Measurements from ENCODE around the gene CUBN.

The CUBN gene

DNA sequence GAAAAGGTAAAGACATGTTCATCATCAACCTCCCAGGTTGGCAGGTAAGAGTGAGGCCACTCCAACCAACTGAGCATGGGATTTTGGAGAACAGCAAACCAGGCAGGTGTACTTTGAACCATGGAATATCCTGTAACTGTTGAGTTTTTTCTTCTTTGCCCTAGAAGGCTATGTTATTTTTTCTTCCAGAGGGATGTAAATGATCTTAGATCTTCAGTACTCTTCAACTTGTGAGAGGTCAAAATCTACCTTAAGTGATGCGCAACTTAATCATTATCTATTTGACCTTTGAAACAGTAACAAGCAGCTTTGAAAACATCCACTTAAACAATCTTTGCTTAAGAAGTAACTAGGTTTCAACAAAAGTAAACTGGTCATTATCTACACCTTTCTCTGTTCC is at the start of gene CUBN:
TSS of gene CUBN (minus strand) at position 71 of the 400 bp plus-strand sequence. CDS start at position 25, 46 bp downstream.
- DNase-seq = no peak

GRCh38 chr10:17179002-17179401 is 49.4 kb upstream of the CUBN start:
- DNase-seq = no peak

GRCh38 chr10:17178006-17178405 is 48.4 kb upstream of the CUBN start:
- DNase-seq = no peak

DNA sequence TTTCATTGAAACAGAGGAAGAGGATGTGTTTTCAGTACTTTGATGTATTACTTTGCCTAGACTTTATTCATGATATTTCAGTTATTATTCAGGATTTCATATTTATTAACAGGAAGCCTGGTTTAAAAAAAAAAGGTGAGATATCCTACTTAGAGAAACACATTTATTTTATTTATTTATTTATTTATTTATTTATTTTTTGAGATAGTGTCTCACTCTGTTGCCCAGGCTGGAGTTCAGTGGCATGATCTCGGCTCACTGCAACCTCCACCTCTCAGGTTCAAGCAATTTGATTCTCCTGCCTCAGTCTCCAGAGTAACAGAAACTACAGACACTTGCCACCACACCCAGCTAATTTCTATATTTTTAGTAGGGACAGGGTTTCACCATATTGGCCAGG is 47.4 kb upstream of the CUBN start:
- no peak for DNase-seq

DNA sequence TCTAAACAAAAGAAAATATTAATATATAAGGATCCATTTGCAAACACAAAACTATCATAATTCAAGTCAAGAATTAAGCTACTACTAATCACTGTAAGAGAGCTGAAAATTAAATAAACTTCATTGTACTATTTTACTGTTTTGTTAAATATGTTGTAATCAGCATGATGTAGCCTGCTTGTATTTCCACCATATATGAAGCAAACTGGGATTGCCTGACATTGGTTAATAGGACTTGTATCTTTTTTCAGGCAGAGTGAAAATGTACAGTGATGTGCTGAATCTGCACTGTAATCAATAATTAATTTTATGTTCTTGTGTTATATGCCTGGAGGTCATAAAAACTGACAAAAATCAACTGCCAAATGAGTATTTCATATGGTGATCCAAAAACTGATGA is 46.5 kb upstream of the CUBN start:
- DNase-seq = no peak

DNA sequence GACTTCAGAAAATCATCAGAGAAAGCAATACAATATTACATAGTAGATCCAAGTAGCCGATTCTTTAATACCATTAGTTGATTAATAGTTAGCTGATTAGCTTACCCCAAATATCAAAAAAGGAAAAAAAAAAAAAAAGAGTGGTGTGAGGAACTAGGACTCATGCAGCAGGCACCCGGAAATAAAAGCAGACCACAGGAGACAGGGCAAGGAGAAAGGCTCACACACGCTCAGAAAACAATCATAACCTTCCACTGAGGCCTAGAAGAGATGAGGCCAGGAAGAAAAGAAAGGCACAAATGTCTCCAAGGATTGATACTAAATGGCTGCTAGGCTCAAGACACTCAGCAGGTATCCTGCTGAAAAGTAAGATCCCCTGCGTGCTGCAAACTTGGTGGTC is 45.9 kb upstream of the CUBN start:
- DNase-seq = no peak

GRCh38 chr10:17174626-17175025 is 45.0 kb upstream of the CUBN start:
- no peak for DNase-seq

DNA sequence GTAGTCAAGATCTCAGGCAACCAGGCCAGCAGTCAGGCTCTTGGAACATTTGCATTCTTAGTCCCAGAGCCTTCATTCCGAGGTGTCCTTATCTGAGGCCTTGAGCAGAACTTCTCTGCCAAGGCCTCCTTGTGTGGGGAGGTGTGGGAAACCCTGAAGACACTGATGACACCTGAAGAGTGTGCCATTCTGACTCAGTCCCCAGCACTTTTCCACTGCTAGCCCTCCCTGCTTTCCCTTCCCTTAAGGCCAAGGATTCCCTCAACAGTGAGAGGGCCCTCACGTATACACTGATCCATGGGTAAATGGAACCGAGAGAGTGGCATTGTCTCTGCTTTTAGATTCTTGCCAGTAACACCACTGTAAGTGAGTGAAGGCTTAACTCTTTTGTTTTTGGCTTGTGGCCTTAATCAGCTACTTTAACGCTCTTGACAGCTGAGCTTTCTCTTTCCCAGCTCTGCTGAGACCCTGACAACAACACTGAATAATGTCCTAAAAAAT is 41.6 kb upstream of the CUBN start:
- no peak for DNase-seq

GRCh38 chr10:17169803-17170202 is 40.2 kb upstream of the CUBN start:
- no peak for DNase-seq

DNA sequence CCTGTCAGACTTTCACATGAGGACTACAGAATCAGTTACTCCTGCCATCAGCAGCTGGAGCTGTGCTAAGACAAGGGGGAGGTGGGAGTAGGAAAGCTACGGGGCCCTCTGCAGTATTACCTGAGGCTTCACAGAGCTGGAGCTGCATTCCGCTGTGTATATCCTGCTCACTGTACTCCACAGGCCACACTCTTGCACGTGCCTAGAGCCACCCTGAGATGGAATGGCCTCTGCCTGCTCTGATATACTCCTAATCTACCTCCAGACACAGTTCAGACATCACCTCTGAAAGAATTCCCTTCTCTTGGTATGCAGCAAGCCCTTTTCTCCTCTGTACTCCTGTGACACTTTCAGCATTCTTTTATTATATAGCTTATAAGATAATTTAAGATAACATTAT is 37.1 kb upstream of the CUBN start:
- no peak for DNase-seq

- no peak for DNase-seq
These were observed 33.2 kb upstream of the CUBN start for GRCh38 chr10:17162828-17163227.

DNA sequence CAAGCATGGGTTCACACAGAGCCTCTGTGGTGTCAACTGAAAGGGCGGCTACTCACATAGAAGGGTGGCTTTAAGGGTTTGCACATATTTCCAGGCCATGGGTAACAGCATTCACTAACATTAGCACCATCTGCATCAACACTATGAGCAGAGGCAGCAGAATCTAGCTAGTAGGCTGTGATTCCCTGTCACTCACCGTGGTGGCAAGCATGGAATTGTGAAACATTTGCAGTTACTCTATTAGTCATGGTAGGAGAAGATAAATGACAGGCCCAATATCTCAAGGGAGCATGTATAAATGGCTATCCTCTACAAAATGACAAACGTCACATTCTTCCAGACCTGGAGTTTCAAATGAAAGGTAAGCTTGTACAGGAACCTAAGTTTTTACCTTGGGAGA is 32.2 kb upstream of the CUBN start:
- no peak for DNase-seq

DNA sequence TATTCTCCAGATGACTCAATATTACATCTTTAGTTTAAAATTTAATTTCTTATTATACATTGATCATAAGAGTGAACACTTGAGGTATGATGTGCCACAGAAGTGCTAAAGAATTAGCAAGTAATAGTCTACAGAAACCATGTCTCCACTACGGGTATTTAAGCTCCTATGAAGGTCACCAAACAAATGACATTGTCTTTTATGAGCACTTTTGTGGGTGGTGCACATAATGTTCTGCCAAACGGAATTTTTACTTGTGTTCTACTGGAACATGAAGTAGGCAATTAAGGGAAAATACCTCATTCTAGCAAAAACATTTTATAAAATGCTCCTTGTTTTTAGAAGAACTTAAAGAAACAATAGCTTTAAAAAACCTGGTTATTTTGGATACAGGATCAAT is 27.4 kb upstream of the CUBN start:
- DNase-seq = no peak

- no peak for DNase-seq
These were observed 26.2 kb upstream of the CUBN start for GRCh38 chr10:17155826-17156225.

- DNase-seq = no peak
These were observed 24.5 kb upstream of the CUBN start for GRCh38 chr10:17154116-17154515.

DNA sequence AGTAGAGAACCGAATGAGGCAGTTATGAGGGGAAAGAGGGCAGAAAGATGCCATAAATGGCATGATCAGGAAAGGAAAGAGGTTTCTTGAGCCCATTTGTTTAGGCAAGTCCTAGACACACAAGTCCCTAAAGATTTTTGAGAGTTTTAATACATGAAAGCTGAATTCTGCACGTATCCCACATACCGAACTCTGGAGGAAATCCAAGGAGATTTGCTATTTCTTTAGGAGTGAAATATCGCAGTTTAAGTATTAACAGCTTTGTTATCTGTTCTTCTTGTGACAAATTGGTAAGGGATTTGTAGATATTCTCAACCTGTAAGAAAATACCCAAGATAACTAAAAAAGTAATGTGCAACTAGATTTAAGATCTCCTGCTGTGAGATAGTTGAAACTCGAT is 23.7 kb upstream of the CUBN start:
- DNase-seq = no peak

DNA sequence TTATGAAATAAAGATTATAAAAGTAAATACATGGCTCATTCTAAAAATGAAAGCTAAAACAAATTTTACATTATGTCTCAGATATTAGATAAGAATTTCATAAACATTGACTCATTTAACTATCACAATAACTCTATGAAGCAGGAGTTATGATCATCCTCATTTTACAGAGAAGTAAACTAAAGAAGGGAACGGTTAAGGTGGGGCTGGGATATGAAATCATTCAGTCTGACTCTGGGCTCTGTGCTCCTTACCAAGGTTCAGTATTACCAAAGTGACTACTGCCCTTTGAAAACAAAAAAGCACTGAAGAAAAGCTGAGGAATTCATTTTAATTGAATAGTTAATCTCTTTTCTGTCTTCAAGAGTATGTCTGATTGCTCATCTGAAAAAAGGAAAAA is 22.1 kb upstream of the CUBN start:
- no peak for DNase-seq

- no peak for DNase-seq
These were observed 18.4 kb upstream of the CUBN start for GRCh38 chr10:17147884-17148489.

- no peak for DNase-seq
These were observed 17.3 kb upstream of the CUBN start for GRCh38 chr10:17146892-17147291.

DNA sequence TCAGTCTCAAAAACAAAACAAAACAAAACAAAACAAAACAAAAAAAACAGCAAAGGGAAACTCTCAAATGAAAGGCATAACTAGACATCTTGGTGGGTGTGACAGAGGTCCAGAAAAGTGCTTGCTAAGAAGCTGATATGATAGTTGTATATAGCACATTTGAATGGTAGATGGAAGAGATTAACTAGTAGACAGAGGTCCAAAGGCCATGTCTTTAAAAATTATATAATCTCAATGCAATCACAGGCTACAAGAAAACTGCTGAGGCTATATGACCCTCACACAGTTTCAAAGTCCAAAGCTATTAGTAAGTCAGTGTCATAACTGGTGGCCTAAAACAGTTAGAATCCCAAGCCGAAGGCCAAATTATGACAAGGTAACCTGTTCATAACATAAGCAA is 15.6 kb upstream of the CUBN start:
- no peak for DNase-seq

DNA sequence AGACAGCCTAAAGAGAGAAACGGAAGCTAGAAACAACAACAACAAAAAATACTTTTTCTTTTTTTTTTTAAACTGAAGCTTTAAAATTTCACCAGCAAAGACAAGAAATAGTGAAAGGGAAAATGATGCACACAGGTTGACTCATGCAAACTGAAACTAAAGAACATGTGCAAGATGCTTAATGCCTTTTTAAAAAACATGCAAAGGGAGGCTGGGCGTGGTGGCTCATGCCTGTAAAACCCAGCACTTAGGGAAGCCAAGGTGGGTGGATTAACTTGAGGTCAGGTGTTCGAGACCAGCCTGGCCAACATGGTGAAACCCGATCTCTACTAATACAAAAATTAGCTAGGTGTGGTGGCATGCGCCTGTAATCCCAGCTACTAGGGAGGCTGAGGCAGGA is 15.1 kb upstream of the CUBN start:
- no peak for DNase-seq

DNA sequence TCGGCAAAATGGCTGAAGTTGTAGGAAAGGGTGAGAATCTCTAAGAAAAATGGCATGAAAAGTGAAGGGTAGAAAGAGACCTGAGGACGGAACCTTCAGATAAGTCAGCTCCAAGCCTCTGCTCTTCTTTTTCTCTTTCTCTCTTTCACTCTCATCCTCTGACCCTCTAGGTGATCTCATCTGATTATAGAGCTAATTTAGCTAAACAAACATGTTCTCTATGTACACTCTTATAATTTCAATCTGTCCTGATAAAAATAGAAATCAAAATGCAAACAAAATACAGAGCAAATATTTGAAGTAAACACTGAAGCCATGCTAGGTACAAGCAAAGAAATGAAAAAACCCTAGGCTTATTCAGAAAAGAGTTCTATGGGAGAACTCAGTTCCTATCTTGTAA is 14.4 kb upstream of the CUBN start:
- DNase-seq = no peak

- no peak for DNase-seq
These were observed 13.6 kb upstream of the CUBN start for GRCh38 chr10:17143055-17143690.

- DNase-seq = no peak
These were observed 12.1 kb upstream of the CUBN start for GRCh38 chr10:17141504-17142229.
